ENCODE measurements around the gene RNF148. TPM values are rescaled to one million over a fixed set of nuclear protein-coding genes. Genes with fewer than 3 reads are reported as not detected.

The RNF148 gene, protein sequence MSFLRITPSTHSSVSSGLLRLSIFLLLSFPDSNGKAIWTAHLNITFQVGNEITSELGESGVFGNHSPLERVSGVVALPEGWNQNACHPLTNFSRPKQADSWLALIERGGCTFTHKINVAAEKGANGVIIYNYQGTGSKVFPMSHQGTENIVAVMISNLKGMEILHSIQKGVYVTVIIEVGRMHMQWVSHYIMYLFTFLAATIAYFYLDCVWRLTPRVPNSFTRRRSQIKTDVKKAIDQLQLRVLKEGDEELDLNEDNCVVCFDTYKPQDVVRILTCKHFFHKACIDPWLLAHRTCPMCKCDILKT
- 2.2 TPM for total RNA-seq
- 0.41 TPM for polyA plus RNA-seq (ENCODE audit: insufficient read depth, low read depth, low replicate concordance)
- long read RNA-seq, donor 1, result 0 reads
- long read RNA-seq, donor 2, result 0 reads
- long read RNA-seq, donor 3, result 0 reads
- long read RNA-seq, donor 4, result 0 reads
- long read RNA-seq, donor 5, result 0 reads
- long read RNA-seq, donor 6, result 0 reads
- long read RNA-seq, donor 7, result 0 reads
- long read RNA-seq, donor 8, result 0 reads
- long read RNA-seq, donor 9, result 0 reads
- long read RNA-seq, donor 10, result 0 reads

DNA sequence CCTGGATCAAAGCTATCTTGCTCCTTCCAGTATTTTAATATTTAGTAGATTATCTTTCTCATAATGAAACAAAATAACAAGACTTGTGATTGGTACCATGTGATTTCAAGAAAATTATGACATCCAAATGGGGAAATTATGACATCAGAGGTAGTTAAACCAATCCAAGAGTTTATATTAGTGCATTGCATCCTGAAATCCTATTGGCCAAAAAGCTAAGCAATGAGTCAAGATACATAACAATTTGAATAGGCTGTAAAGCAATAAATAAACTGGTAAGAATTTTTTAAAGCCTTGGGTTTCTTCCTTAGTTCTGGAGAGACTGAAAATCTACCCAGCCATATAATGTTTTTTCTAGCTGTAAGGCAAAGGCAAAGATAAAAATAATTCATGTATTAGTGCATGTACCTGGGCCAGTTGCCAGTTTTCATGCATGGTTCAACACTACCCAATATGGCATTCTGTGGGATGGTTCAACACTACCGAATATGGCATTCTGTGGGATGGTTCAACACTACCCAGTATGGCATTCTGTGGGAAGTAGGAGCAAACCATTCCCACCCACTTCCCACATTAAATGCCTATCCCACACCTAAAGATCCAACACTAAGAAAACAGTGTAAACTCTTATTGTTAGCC lies at the start of gene RNF148:
Gene RNF148 (minus strand): TSS at position 51 of the 639 bp plus-strand sequence. CDS start 172 bp downstream, outside the sequence.
- intact Hi-C loops (cut with DNase I), result no loop called here
- FAIRE-seq (no peak), DNase-seq (no peak)
- H3K9me3 ChIP-seq (ENCODE audit: control insufficient read depth in 2 of 3, insufficient read depth in 1 of 3, low read length in 3 of 3), result no peaks in the 10 kb centered on the region
- H3K27me3 ChIP-seq (ENCODE audit: control insufficient read depth, insufficient read depth, low read length), result no peaks in the 10 kb centered on the region
- H3K4me3 ChIP-seq (ENCODE audit: low read length in 3 of 3), result no peak within 1 kb of the TSS
- TF ChIP-seq, protein P1, sequence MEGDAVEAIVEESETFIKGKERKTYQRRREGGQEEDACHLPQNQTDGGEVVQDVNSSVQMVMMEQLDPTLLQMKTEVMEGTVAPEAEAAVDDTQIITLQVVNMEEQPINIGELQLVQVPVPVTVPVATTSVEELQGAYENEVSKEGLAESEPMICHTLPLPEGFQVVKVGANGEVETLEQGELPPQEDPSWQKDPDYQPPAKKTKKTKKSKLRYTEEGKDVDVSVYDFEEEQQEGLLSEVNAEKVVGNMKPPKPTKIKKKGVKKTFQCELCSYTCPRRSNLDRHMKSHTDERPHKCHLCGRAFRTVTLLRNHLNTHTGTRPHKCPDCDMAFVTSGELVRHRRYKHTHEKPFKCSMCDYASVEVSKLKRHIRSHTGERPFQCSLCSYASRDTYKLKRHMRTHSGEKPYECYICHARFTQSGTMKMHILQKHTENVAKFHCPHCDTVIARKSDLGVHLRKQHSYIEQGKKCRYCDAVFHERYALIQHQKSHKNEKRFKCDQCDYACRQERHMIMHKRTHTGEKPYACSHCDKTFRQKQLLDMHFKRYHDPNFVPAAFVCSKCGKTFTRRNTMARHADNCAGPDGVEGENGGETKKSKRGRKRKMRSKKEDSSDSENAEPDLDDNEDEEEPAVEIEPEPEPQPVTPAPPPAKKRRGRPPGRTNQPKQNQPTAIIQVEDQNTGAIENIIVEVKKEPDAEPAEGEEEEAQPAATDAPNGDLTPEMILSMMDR (IDR thresholded peaks at IDR 0.05; ENCODE audit: borderline replicate concordance, extremely low read depth, insufficient read depth), result no peak
- H3K9ac ChIP-seq (ENCODE audit: low read length in 3 of 3), result no peak within 1 kb of the TSS
- peak within 1 kb of the TSS in 1 of 2 donors; percentile 10 for H3K27ac ChIP-seq (ENCODE audit: low read depth in 2 of 2, low read length in 2 of 2)
- no peaks in the 10 kb centered on the region for H3K36me3 ChIP-seq (ENCODE audit: control insufficient read depth in 2 of 3, insufficient read depth in 3 of 3, low read length in 3 of 3)
- no peaks in the 10 kb centered on the region for H3K4me1 ChIP-seq (ENCODE audit: control insufficient read depth in 2 of 3, insufficient read depth in 2 of 3, low read depth in 1 of 3, low read length in 3 of 3)

DNA sequence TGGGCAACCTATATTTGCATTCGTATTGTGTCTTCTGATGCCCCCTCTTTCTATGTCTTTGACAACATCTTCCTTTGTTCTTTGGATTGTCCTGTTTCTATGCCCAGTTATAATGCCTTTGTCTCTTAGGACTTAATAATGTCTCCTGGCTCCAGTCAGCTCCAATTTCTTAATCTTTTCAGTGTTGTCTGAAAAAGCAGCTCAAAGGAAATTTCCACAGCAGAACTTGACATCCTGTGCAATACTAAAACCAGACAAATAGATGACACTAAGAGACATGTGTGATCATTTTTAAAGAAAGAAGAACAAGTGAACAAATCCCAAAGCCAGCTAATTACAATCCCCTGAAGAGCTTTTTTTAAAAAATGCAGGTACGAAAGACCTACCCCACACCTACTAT lies 47.7 kb upstream of the RNF148 start:
- Histone ChIP-seq H3K4me1 (ENCODE audit: control insufficient read depth in 2 of 3, insufficient read depth in 2 of 3, low read depth in 1 of 3, low read length in 3 of 3) (peaks cover 0 to 2% (median 0%) of the 10 kb centered on the region in 3 donors), H3K9ac (ENCODE audit: low read length in 3 of 3) (no peak overlapping the region), H3K4me3 (ENCODE audit: low read length in 3 of 3) (no peak overlapping the region), H3K27me3 (ENCODE audit: control insufficient read depth, insufficient read depth, low read length) (no peaks in the 10 kb centered on the region), H3K9me3 (ENCODE audit: control insufficient read depth in 2 of 3, insufficient read depth in 1 of 3, low read length in 3 of 3) (no peaks in the 10 kb centered on the region), H3K36me3 (ENCODE audit: control insufficient read depth in 2 of 3, insufficient read depth in 3 of 3, low read length in 3 of 3) (no peaks in the 10 kb centered on the region), H3K27ac (ENCODE audit: low read depth in 2 of 2, low read length in 2 of 2) (no peak overlapping the region)
- intact Hi-C loops (cut with DNase I), result no loop called here
- no peak for DNase-seq
- FAIRE-seq, result no peak
- TF ChIP-seq, protein P1 (IDR thresholded peaks at IDR 0.05; ENCODE audit: borderline replicate concordance, extremely low read depth, insufficient read depth), result no peak

- Histone ChIP-seq H3K9ac (ENCODE audit: low read length in 3 of 3) (no peak overlapping the region), H3K9me3 (ENCODE audit: control insufficient read depth in 2 of 3, insufficient read depth in 1 of 3, low read length in 3 of 3) (no peaks in the 10 kb centered on the region), H3K36me3 (ENCODE audit: control insufficient read depth in 2 of 3, insufficient read depth in 3 of 3, low read length in 3 of 3) (no peaks in the 10 kb centered on the region), H3K27me3 (ENCODE audit: control insufficient read depth, insufficient read depth, low read length) (no peaks in the 10 kb centered on the region), H3K4me1 (ENCODE audit: control insufficient read depth in 2 of 3, insufficient read depth in 2 of 3, low read depth in 1 of 3, low read length in 3 of 3) (peaks cover 0 to 2% (median 0%) of the 10 kb centered on the region in 3 donors), H3K4me3 (ENCODE audit: low read length in 3 of 3) (no peak overlapping the region), H3K27ac (ENCODE audit: low read depth in 2 of 2, low read length in 2 of 2) (no peak overlapping the region)
- TF ChIP-seq, protein P1 (IDR thresholded peaks at IDR 0.05; ENCODE audit: borderline replicate concordance, extremely low read depth, insufficient read depth), result no peak
- DNase-seq, result no peak
- FAIRE-seq, result no peak
- intact Hi-C loops (cut with DNase I), result no loop called here
These were observed 45.5 kb upstream of the RNF148 start for GRCh38 chr7:122748195-122748594.
